ENCODE measurements around the gene SRP9.
A peak's percentile ranks its signal among the peaks of the same experiment; 100 is the strongest.
"Not testable (repeated sequence)": the region's sequence is repeated elsewhere in the genome, so short reads cannot be mapped to it uniquely, and the experiment has no call there.

The SRP9 gene

GRCh38 chr1:225755671-225756319 is 21.8 kb upstream of the SRP9 start:
- DNase-seq (ENCODE audit: low read depth in 2 of 2), result no peak

GRCh38 chr1:225757927-225758656 is 19.5 kb upstream of the SRP9 start:
- no peak for DNase-seq (ENCODE audit: low read depth in 2 of 2)

- DNase-seq (ENCODE audit: low read depth in 2 of 2), result not testable (repeated sequence)
These were observed 17.7 kb upstream of the SRP9 start for GRCh38 chr1:225759972-225760371.

GRCh38 chr1:225760531-225760930 is 17.1 kb upstream of the SRP9 start:
- DNase-seq (ENCODE audit: low read depth in 2 of 2), result no peak

- DNase-seq (ENCODE audit: low read depth in 2 of 2), result not testable (repeated sequence)
These were observed 16.2 kb upstream of the SRP9 start for GRCh38 chr1:225761395-225761794.

GRCh38 chr1:225762002-225762441 is 15.6 kb upstream of the SRP9 start:
- DNase-seq (ENCODE audit: low read depth in 2 of 2), result no peak

GRCh38 chr1:225762444-225762843 is 15.2 kb upstream of the SRP9 start:
- no peak for DNase-seq (ENCODE audit: low read depth in 2 of 2)

GRCh38 chr1:225763716-225764548 is 13.7 kb upstream of the SRP9 start:
- DNase-seq (ENCODE audit: low read depth in 2 of 2), result no peak

GRCh38 chr1:225765982-225766674 is 11.5 kb upstream of the SRP9 start:
- no peak for DNase-seq (ENCODE audit: low read depth in 2 of 2)

GRCh38 chr1:225766967-225767633 is 10.5 kb upstream of the SRP9 start:
- DNase-seq (ENCODE audit: low read depth in 2 of 2), result no peak

- DNase-seq (ENCODE audit: low read depth in 2 of 2), result no peak
These were observed 9.7 kb upstream of the SRP9 start for GRCh38 chr1:225767634-225768540.

GRCh38 chr1:225768662-225769426 is 8.8 kb upstream of the SRP9 start:
- DNase-seq (ENCODE audit: low read depth in 2 of 2), result no peak

- no peak for DNase-seq (ENCODE audit: low read depth in 2 of 2)
These were observed 7.9 kb upstream of the SRP9 start for GRCh38 chr1:225769687-225770086.

GRCh38 chr1:225770561-225771248 is 6.9 kb upstream of the SRP9 start:
- DNase-seq (ENCODE audit: low read depth in 2 of 2), result no peak

GRCh38 chr1:225771661-225772322 is 5.8 kb upstream of the SRP9 start:
- no peak for DNase-seq (ENCODE audit: low read depth in 2 of 2)

- peak; percentile 16 to 27 for DNase-seq (ENCODE audit: low read depth in 2 of 2)
These were observed 5.3 kb upstream of the SRP9 start for GRCh38 chr1:225772323-225772768.

- DNase-seq (ENCODE audit: low read depth in 2 of 2), result no peak
These were observed 4.8 kb upstream of the SRP9 start for GRCh38 chr1:225772848-225773247.

All from stimulated activated CD4-positive, alpha-beta T cell treated with anti-CD3 and anti-CD28 coated beads, Interleukin-4, amount 100 ng/mL, for 48 hours (primary cell).